ENCODE measurements around the gene INSL4. TPM values are rescaled to one million over a fixed set of nuclear protein-coding genes. Genes with fewer than 3 reads are reported as not detected.
A peak's percentile ranks its signal among the peaks of the same experiment; 100 is the strongest.

Gene INSL4
- total RNA-seq, 4 donors from 2014 or later, result not detected

DNA sequence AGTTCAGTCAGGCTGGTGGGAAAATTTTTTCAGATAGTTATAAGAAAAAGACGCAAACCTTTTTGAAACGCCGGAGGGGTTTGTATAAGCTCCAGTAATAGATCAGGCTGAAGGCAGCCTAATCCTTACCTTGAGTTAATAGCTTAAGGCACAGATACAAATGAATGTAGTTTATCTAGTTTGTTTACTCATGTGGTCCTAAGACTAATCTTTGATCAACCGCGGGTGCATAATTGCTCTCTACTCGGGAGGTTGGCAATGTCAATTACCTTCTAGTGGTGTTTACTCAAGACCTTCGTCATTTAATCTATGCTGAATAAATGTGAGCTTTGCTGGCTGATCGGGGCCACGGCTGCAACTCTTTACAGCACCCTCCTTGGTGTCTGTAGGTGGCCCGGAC, 665 bp upstream of the INSL4 start:
- intact Hi-C loops (cut with DNase I), result no loop called here
- Histone ChIP-seq H3K4me1 (no peaks in the 10 kb centered on the region), H3K27ac (no peak overlapping the region), H3K9me3 (no peaks in the 10 kb centered on the region), H3K4me3 (replicated peaks in 1 of 3) (no peak overlapping the region), H3K36me3 (no peaks in the 10 kb centered on the region), H3K27me3 (no peaks in the 10 kb centered on the region)
- 75 to 77% methylated on average over 10 of the region's 10 CpGs for WGBS, 2 donors
- TF ChIP-seq, protein P1, sequence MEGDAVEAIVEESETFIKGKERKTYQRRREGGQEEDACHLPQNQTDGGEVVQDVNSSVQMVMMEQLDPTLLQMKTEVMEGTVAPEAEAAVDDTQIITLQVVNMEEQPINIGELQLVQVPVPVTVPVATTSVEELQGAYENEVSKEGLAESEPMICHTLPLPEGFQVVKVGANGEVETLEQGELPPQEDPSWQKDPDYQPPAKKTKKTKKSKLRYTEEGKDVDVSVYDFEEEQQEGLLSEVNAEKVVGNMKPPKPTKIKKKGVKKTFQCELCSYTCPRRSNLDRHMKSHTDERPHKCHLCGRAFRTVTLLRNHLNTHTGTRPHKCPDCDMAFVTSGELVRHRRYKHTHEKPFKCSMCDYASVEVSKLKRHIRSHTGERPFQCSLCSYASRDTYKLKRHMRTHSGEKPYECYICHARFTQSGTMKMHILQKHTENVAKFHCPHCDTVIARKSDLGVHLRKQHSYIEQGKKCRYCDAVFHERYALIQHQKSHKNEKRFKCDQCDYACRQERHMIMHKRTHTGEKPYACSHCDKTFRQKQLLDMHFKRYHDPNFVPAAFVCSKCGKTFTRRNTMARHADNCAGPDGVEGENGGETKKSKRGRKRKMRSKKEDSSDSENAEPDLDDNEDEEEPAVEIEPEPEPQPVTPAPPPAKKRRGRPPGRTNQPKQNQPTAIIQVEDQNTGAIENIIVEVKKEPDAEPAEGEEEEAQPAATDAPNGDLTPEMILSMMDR (IDR thresholded peaks at IDR 0.05), result no peak
- TF ChIP-seq POLR2A (IDR thresholded peaks at IDR 0.05), result no peak
- no peak for DNase-seq

DNA sequence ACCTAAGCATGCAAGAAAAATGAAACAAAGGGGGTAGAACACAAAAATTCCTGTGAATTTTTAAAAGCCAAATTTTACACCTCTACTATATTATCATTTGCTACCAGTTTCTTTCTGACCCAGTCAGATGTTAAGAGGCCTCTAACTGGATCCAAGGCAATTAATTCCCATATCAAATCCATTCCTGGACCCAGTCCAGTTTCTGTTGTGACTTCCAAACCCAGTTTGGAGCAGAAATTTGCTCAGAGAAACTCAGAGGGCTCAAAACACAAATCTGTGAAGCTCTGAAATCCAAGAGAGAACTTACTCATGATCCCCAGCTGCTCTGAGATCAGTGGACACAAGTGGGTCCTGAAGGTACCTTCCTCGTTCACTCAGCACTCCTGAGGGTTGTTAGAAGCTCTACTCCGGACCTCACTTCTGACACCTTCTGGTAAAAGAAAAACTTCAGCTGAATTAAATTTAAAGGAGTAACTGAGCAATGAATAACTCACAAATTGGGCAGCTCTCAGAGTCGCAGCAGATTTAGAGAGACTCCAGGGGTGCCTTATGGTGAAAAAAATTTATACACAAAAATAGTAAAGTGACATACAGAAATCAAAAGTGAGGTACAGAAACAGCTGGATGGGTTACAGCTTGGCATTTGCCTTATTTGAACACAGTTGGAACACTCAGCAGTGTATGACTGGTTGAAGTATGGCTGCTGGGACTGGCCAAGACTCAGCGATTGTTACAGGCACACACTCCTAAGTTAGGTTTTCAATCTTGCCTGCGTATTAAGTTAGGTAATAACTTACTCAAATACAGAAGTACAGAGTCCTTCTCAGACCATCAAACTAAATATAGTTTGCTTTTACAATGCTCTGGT, 32.4 kb downstream of the INSL4 start:
- Histone ChIP-seq H3K4me3 (replicated peaks in 1 of 3) (no peak overlapping the region), H3K27ac (no peak overlapping the region), H3K9me3 (no peaks in the 10 kb centered on the region), H3K36me3 (no peaks in the 10 kb centered on the region), H3K4me1 (no peaks in the 10 kb centered on the region), H3K27me3 (no peaks in the 10 kb centered on the region)
- no peak for DNase-seq
- 46 to 56% methylated on average over 5 of the region's 5 CpGs for WGBS, 2 donors
- TF ChIP-seq, protein P1 (IDR thresholded peaks at IDR 0.05), result peak in 2 of 6 experiments; percentile 24 to 34
- TF ChIP-seq POLR2A (IDR thresholded peaks at IDR 0.05), result no peak
- intact Hi-C loops (cut with DNase I), result no loop called here

DNA sequence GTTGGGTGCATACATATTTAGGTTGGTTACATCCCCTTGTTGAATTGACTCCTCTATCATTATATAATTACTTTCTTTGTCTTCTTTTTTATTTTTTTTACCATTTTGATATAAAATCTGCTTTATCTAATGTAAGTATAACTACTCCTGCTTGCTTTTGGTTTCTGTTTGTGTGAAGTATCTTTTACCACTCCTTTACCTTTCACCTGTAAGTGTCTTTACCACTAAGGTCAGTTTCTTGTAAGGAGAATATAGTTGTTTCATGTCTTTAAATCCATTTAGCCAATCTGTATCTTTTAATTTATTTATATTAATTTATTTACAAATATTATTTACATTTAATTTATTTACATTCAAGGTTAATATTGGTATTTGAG, 33.0 kb downstream of the INSL4 start:
- Histone ChIP-seq H3K36me3 (no peaks in the 10 kb centered on the region), H3K27me3 (no peaks in the 10 kb centered on the region), H3K4me1 (no peaks in the 10 kb centered on the region), H3K9me3 (no peaks in the 10 kb centered on the region), H3K27ac (no peak overlapping the region), H3K4me3 (replicated peaks in 1 of 3) (no peak overlapping the region)
- TF ChIP-seq, protein P1 (IDR thresholded peaks at IDR 0.05), result no peak
- no peak for TF ChIP-seq POLR2A (IDR thresholded peaks at IDR 0.05)
- intact Hi-C loops (cut with DNase I), result no loop called here
- DNase-seq, result no peak

DNA sequence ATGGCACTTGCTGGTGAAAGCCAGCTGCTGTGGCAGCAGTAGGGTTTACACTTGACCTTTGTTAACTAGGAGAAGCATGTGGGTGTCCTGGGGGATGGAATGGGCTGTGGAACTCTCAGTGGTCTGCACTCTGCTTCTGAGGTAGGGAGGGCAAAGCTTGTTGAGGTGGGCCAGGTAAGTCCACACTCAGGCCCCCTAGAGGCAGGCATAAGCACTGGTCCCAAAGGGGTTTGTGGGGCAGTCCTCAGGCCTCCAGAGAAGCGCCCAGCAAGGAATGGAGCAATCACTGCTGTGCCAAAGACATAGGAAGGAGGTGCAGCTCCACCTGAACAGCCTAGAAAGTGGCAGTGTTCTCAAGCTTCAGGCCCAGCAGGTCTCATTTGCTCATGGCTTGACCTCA, 34.7 kb downstream of the INSL4 start:
- intact Hi-C loops (cut with DNase I), result no loop called here
- TF ChIP-seq POLR2A (IDR thresholded peaks at IDR 0.05), result no peak
- TF ChIP-seq, protein P1 (IDR thresholded peaks at IDR 0.05), result no peak
- Histone ChIP-seq H3K4me3 (replicated peaks in 1 of 3) (no peak overlapping the region), H3K27ac (no peak overlapping the region), H3K4me1 (no peaks in the 10 kb centered on the region), H3K9me3 (no peaks in the 10 kb centered on the region), H3K27me3 (no peaks in the 10 kb centered on the region), H3K36me3 (no peaks in the 10 kb centered on the region)
- no peak for DNase-seq
- 55 to 100% methylated on average over 1 of the region's 1 CpG for WGBS, 2 donors

DNA sequence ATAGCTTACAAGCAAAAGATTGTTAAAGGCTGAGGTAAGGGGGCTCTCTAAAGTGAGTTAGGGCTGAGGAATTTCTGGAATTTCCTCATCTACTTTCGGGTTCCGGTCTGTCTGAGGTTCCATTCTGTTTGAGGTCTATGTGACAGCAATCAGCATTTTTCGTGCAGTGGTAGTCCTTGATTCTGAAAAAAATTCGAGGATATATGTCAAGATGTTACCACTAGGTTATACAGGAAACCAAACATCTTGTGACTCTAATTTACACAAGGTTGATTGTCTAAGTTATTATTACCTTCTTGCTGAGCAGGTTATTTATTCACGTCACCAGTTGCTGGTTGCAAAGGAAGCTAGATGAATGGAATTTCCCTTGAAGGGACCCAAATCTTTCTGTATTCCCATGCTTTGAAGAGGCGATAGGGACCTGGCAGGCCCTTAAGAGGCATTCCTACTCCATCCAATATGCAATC, 38.1 kb downstream of the INSL4 start:
- H3K36me3 ChIP-seq, result no peaks in the 10 kb centered on the region
- 34 to 35% methylated on average over 6 of the region's 6 CpGs for WGBS, 2 donors
- intact Hi-C loops (cut with DNase I), result no loop called here
- H3K27ac ChIP-seq, result no peak overlapping the region
- no peaks in the 10 kb centered on the region for H3K9me3 ChIP-seq
- H3K27me3 ChIP-seq, result no peaks in the 10 kb centered on the region
- no peak for DNase-seq
- no peak for TF ChIP-seq POLR2A (IDR thresholded peaks at IDR 0.05)
- TF ChIP-seq, protein P1 (IDR thresholded peaks at IDR 0.05), result no peak
- H3K4me1 ChIP-seq, result no peaks in the 10 kb centered on the region
- H3K4me3 ChIP-seq (replicated peaks in 1 of 3), result no peak overlapping the region

Measured in thyroid gland (tissue), 4 donors.